CD4-positive, CD25-positive, alpha-beta regulatory T cell (primary cell): ENCODE measurements around the gene MTSS2. TPM values are rescaled to one million over a fixed set of nuclear protein-coding genes. Genes with fewer than 3 reads are reported as not detected.

ENCODE experiments used
- ATAC-seq, 2 donors: fragments of 150-1000 bp; cut with Tn5 transposase; one replicate each; pipeline ENCODE4 v1.10.0; 2021; ENCODE audit warnings: low read depth in 2 of 2, moderate number of reproducible peaks in 2 of 2, moderate library complexity in 1 of 2
- DNase-seq, 3 donors: peaks; one replicate each; pipeline versions ENCODE4 v3.0.0 to v3.0.0-alpha.2; 2012 to 2022; ENCODE audit warnings: mixed read lengths in 1 of 3
- H3K27ac ChIP-seq: one replicate; pipeline ENCODE4 v1.7.0; 2013; ENCODE audit warnings: mild to moderate bottlenecking, low read length; ENCODE audit not compliant: insufficient read depth, poor library complexity, severe bottlenecking
- H3K27me3 ChIP-seq: one replicate; pipeline ENCODE4 v1.7.0; 2013; ENCODE audit warnings: low read length; ENCODE audit not compliant: control insufficient read depth, insufficient read depth
- H3K36me3 ChIP-seq: one replicate; pipeline ENCODE4 v1.7.0; 2013; ENCODE audit warnings: mild to moderate bottlenecking, low read length, moderate library complexity; ENCODE audit not compliant: control insufficient read depth, insufficient read depth
- H3K4me1 ChIP-seq: 2 replicates; pipeline ENCODE4 v1.7.0; 2013; ENCODE audit warnings: mild to moderate bottlenecking, low read length; ENCODE audit not compliant: insufficient read depth, control insufficient read depth, poor library complexity, severe bottlenecking
- H3K4me3 ChIP-seq: one replicate; pipeline ENCODE4 v1.7.0; 2013; ENCODE audit warnings: low read depth, mild to moderate bottlenecking, low read length, moderate library complexity
- H3K9me3 ChIP-seq, 2 experiments: 1 replicate in 1 of 2; 2 replicates in 1 of 2; pipeline ENCODE4 v1.7.0; 2013; ENCODE audit warnings: low read length in 2 of 2, mild to moderate bottlenecking in 1 of 2, moderate library complexity in 1 of 2; ENCODE audit not compliant: control insufficient read depth in 2 of 2
- H3K27ac Mint-ChIP-seq, 3 donors: one replicate each; pipeline ENCODE4 v1.8.0; 2020 to 2022; ENCODE audit warnings: mild to moderate bottlenecking in 3 of 3, mixed read lengths in 3 of 3, moderate library complexity in 2 of 3
- H3K27me3 Mint-ChIP-seq: one replicate; pipeline ENCODE4 v1.8.0; 2022; ENCODE audit warnings: mild to moderate bottlenecking, mixed read lengths
- H3K36me3 Mint-ChIP-seq: one replicate; pipeline ENCODE4 v1.8.0; 2020; ENCODE audit warnings: mixed read lengths
- H3K4me1 Mint-ChIP-seq, 4 donors: one replicate each; pipeline ENCODE4 v1.8.0; 2020 to 2022; ENCODE audit warnings: mixed read lengths in 4 of 4, mild to moderate bottlenecking in 1 of 4
- H3K4me3 Mint-ChIP-seq, 4 donors: one replicate each; pipeline ENCODE4 v1.8.0; 2020 to 2022; ENCODE audit warnings: mild to moderate bottlenecking in 4 of 4, mixed read lengths in 4 of 4, moderate library complexity in 3 of 4
- H3K9me3 Mint-ChIP-seq, 7 donors: one replicate each; pipeline ENCODE4 v1.8.0; 2020 to 2022; ENCODE audit warnings: mixed read lengths in 7 of 7, mild to moderate bottlenecking in 3 of 7, moderate library complexity in 2 of 7
- polyA plus RNA-seq, 4 donors: library from polyadenylated mRNA; unstranded; fragments of 300-500 nt; fragmentation: Illumina TruSeq; gene quantifications; one replicate each; pipeline ENCODE4 v1.2.3, GENCODE V29; 2021
- total RNA-seq: library from RNA; stranded (reverse); gene quantifications from one replicate; pipeline ENCODE4 v1.2.3, GENCODE V29; 2022

MTSS2 gene
- total and polyA plus RNA-seq, 5 donors from 2014 or later, result 2.9 TPM; not detected in 4

- H3K4me1 Mint-ChIP-seq, result peaks cover 0 to 2% (median 0%) of the 10 kb centered on the region in 4 donors
- Histone ChIP-seq H3K9me3 (no peaks in the 10 kb centered on the region), H3K4me3 (no peak overlapping the region), H3K36me3 (no peaks in the 10 kb centered on the region), H3K27ac (no peak overlapping the region), H3K4me1 (peaks cover 9% of the 10 kb centered on the region), H3K27me3 (no peaks in the 10 kb centered on the region)
- no peak for DNase-seq
- no peaks in the 10 kb centered on the region for H3K36me3 Mint-ChIP-seq
- H3K27me3 Mint-ChIP-seq, result peaks cover 21% of the 10 kb centered on the region
- H3K4me3 Mint-ChIP-seq, result no peak overlapping the region
- ATAC-seq, result no peak
- no peaks in the 10 kb centered on the region for H3K9me3 Mint-ChIP-seq
- H3K27ac Mint-ChIP-seq, result no peak overlapping the region
Observed at GRCh38 chr16:70680495-70681381, 5.1 kb downstream of the MTSS2 start.

- Histone ChIP-seq H3K27me3 (no peaks in the 10 kb centered on the region), H3K36me3 (no peaks in the 10 kb centered on the region), H3K4me3 (no peak overlapping the region), H3K9me3 (no peaks in the 10 kb centered on the region), H3K27ac (no peak overlapping the region), H3K4me1 (peaks cover 3% of the 10 kb centered on the region)
- Mint-ChIP-seq H3K36me3 (no peaks in the 10 kb centered on the region), H3K4me1 (no peaks in the 10 kb centered on the region), H3K27ac (no peak overlapping the region), H3K4me3 (no peak overlapping the region), H3K27me3 (peaks cover 16% of the 10 kb centered on the region), H3K9me3 (no peaks in the 10 kb centered on the region)
- ATAC-seq, result no peak
- DNase-seq, result no peak
Observed at GRCh38 chr16:70679671-70680494, 6.0 kb downstream of the MTSS2 start.

- Mint-ChIP-seq H3K27ac (no peak overlapping the region), H3K27me3 (peaks cover 15% of the 10 kb centered on the region), H3K4me1 (no peaks in the 10 kb centered on the region), H3K4me3 (no peak overlapping the region), H3K9me3 (no peaks in the 10 kb centered on the region), H3K36me3 (no peaks in the 10 kb centered on the region)
- no peaks in the 10 kb centered on the region for H3K27me3 ChIP-seq
- no peak overlapping the region for H3K4me3 ChIP-seq
- H3K4me1 ChIP-seq, result no peaks in the 10 kb centered on the region
- no peaks in the 10 kb centered on the region for H3K36me3 ChIP-seq
- DNase-seq (no peak), ATAC-seq (no peak)
- H3K9me3 ChIP-seq, result no peaks in the 10 kb centered on the region
- no peak overlapping the region for H3K27ac ChIP-seq
Observed at GRCh38 chr16:70678898-70679670, 6.8 kb downstream of the MTSS2 start.

DNA sequence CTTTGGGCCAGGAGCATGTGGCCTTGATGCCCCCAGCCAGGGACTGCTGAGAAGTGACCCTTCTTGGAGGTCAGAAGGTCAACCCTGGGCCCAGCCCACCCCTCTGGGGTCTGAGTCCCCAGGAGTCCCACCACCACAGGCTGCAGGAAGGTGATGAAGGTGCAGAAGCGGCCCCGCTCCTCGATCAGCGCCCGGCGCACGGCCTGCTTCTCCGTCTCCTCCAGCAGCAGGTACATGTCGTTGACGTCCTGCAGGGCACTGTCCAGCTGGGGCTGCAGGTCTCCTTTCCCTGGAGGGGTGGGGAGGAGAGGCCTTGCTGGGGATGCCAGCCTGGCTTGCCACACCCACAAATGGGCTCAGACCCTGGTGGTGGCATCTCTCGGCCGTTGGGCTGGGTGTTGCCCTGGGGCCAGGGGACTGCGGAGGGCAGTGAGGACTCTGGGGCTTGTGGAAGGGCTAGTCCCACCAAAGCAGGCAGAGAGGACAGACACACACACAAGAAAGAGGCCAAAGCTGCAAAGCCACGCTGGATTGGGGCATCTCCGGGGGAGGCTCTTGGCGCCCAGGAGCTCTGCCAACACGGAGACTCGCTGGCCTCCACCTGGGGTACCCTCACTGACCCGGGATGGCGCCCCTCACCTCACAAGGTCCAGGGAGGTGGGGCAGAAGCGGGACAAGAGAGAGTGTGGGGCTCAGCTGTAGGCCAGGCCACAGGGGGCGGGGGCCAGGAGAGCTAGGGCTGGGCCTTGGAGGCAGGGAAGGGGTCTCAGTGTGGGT is 7.5 kb downstream of the MTSS2 start:
- no peak for DNase-seq
- no peaks in the 10 kb centered on the region for H3K9me3 ChIP-seq
- H3K27ac ChIP-seq, result no peak overlapping the region
- H3K36me3 ChIP-seq, result no peaks in the 10 kb centered on the region
- no peaks in the 10 kb centered on the region for H3K36me3 Mint-ChIP-seq
- no peak for ATAC-seq
- H3K27me3 ChIP-seq, result no peaks in the 10 kb centered on the region
- no peak overlapping the region for H3K4me3 ChIP-seq
- no peaks in the 10 kb centered on the region for H3K4me1 ChIP-seq
- H3K27me3 Mint-ChIP-seq, result peaks cover 12% of the 10 kb centered on the region
- no peaks in the 10 kb centered on the region for H3K4me1 Mint-ChIP-seq
- no peak overlapping the region for H3K27ac Mint-ChIP-seq
- no peaks in the 10 kb centered on the region for H3K9me3 Mint-ChIP-seq
- H3K4me3 Mint-ChIP-seq, result no peak overlapping the region

GRCh38 chr16:70677499-70678120 is 8.2 kb downstream of the MTSS2 start:
- Histone ChIP-seq H3K9me3 (no peaks in the 10 kb centered on the region), H3K4me3 (no peak overlapping the region), H3K4me1 (no peaks in the 10 kb centered on the region), H3K36me3 (no peaks in the 10 kb centered on the region), H3K27ac (no peak overlapping the region), H3K27me3 (no peaks in the 10 kb centered on the region)
- Mint-ChIP-seq H3K9me3 (no peaks in the 10 kb centered on the region), H3K4me1 (no peaks in the 10 kb centered on the region), H3K27me3 (peaks cover 5% of the 10 kb centered on the region), H3K27ac (no peak overlapping the region), H3K4me3 (no peak overlapping the region), H3K36me3 (no peaks in the 10 kb centered on the region)
- ATAC-seq (no peak), DNase-seq (no peak)

DNA sequence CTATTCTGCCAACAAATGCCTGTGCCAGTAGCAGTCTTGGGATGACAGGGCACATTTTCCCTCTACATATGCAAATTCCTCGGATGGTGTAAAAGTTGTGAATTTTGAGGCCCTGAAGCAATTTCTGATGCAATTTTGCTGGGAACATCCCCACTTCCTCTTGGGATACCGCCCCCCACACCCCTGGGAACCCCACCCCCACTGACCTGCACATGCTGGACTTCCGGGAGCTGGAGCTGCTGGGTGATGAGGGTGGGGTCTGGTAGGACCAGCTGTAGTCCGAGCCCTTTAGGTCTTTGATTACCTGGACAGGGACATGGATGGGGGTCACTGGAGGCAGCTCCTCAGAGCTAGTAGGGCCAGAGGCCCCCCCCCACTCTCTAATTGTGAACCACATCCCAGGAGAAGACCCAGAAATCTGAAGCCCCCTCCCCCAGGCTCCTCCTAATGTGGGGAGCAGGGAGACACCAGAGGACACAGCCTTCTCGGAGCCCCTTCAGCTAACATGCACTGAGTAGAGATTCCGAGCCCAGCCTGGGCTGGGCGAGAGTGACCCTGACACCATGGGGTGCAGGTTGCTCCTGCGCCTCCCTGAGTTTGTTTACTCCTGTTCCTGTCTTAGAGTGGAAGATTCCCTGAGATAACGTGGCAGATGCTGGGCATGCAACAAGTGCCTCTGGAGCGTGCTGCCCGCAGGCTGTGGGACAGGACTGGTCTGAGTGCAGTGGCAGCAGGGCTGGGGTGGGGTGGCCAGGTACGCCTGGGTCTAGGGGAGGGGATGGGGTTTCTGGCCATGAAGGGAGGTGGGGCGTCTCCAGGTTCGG is 9.0 kb downstream of the MTSS2 start:
- Histone ChIP-seq H3K36me3 (no peaks in the 10 kb centered on the region), H3K4me1 (no peaks in the 10 kb centered on the region), H3K27me3 (no peaks in the 10 kb centered on the region), H3K27ac (no peak overlapping the region), H3K9me3 (no peaks in the 10 kb centered on the region), H3K4me3 (no peak overlapping the region)
- H3K27me3 Mint-ChIP-seq, result no peaks in the 10 kb centered on the region
- no peak overlapping the region for H3K27ac Mint-ChIP-seq
- H3K36me3 Mint-ChIP-seq, result no peaks in the 10 kb centered on the region
- no peak overlapping the region for H3K4me3 Mint-ChIP-seq
- no peaks in the 10 kb centered on the region for H3K9me3 Mint-ChIP-seq
- DNase-seq (no peak), ATAC-seq (no peak)
- no peaks in the 10 kb centered on the region for H3K4me1 Mint-ChIP-seq
